Loucy (cell line): ENCODE data around the gene TTLL7.

Experiments
- H2AFZ ChIP-seq: fragments of 200-600 bp; sonication (generic); 2 replicates; pipeline ENCODE4 v1.6.0; 2016; ENCODE audit warnings: antibody characterized with exemption, mild to moderate bottlenecking, low read length, moderate library complexity
- H3F3A ChIP-seq: fragments of 200-600 bp; 2 replicates; pipeline ENCODE4 v1.6.0; 2016; ENCODE audit warnings: antibody characterized with exemption, low read depth, mild to moderate bottlenecking
- H3K27me3 ChIP-seq: fragments of 200-600 bp; sonication (generic); 2 replicates; pipeline ENCODE4 v1.6.1; 2014; ENCODE audit warnings: low read length, mild to moderate bottlenecking; ENCODE audit not compliant: insufficient read depth, poor library complexity, severe bottlenecking
- H3K36me3 ChIP-seq: fragments of 200-600 bp; sonication (generic); 2 replicates; pipeline ENCODE4 v1.6.1; 2016; ENCODE audit warnings: low read length; ENCODE audit not compliant: insufficient read depth
- H3K4me1 ChIP-seq: fragments of 200-600 bp; sonication (generic); 2 replicates; pipeline ENCODE4 v1.5.1; 2014; ENCODE audit warnings: low read length, mild to moderate bottlenecking; ENCODE audit not compliant: insufficient read depth, poor library complexity, severe bottlenecking
- H3K4me2 ChIP-seq: fragments of 200-600 bp; sonication (generic); 2 replicates; pipeline ENCODE4 v1.6.0; 2014; ENCODE audit warnings: antibody characterized with exemption, low read length, low read depth, mild to moderate bottlenecking; ENCODE audit not compliant: poor library complexity, severe bottlenecking
- H3K4me3 ChIP-seq: fragments of 200-600 bp; sonication (generic); 2 replicates; pipeline ENCODE4 v1.5.1; 2014; ENCODE audit warnings: low read length, mild to moderate bottlenecking, mixed read lengths; ENCODE audit not compliant: poor library complexity, severe bottlenecking
- H3K79me2 ChIP-seq: fragments of 200-600 bp; sonication (generic); 2 replicates; pipeline ENCODE4 v1.6.1; 2014; ENCODE audit warnings: low read length; ENCODE audit not compliant: insufficient read depth
- H3K9ac ChIP-seq: fragments of 200-600 bp; sonication (generic); 2 replicates; pipeline ENCODE4 v1.6.0; 2014; ENCODE audit warnings: mild to moderate bottlenecking, low read depth, low read length, moderate library complexity; ENCODE audit not compliant: poor library complexity, severe bottlenecking
- H3K9me2 ChIP-seq: fragments of 200-600 bp; sonication (generic); replicated peaks from 2 replicates; pipeline ENCODE4 v1.6.1; 2016; ENCODE audit warnings: low read depth, low read length, mixed read lengths
- H3K9me3 ChIP-seq: fragments of 200-600 bp; sonication (generic); 2 replicates; pipeline ENCODE4 v1.6.1; 2014; ENCODE audit warnings: mild to moderate bottlenecking, antibody characterized with exemption, low read length, low read depth; ENCODE audit not compliant: insufficient read depth
- H4K20me1 ChIP-seq: fragments of 200-600 bp; sonication (generic); 2 replicates; pipeline ENCODE4 v1.6.0; 2014; ENCODE audit warnings: antibody characterized with exemption, low read length, mild to moderate bottlenecking; ENCODE audit not compliant: insufficient read depth, poor library complexity, severe bottlenecking
- EZH2phosphoT487 ChIP-seq: fragments of 200-600 bp; IDR thresholded peaks from 2 replicates; pipeline ENCODE4 v1.6.1; 2018; ENCODE audit warnings: antibody characterized with exemption, mild to moderate bottlenecking, moderate library complexity, borderline replicate concordance
- TF ChIP-seq, protein P1 (sequence below): fragments of 200-600 bp; sonication (generic); conservative IDR thresholded peaks from 2 replicates; pipeline ENCODE4 v1.5.1; 2014; ENCODE audit warnings: mild to moderate bottlenecking, antibody characterized with exemption, low read length

Gene TTLL7

DNA sequence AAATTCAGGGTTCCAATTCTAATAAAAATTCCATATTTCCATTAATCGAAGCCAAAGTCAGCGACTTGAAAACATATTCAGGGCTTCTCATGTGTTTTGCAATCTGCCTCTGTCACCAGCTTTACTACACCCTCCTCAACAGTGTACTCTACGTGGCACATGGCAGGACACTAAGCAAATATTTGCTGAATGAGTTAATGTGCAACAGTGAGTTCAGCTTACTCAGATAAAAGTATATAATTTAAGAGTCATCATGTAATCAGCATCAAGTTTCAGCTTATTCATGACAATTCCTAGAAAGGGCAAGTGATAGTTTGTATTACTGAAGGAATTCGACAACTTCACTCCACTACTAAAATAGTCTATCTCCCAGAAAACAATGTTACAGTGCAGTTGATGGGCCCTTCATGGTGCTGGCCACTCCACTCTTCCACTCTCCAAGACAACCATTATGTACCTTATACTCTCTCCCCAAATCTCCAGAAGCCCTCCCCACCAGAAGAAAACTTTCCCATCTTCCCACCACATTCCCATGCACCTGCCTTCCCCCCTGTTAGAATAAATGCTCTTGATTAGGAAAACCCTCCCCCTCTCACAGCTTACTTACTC lies 97.3 kb downstream of the TTLL7 start:
- Histone ChIP-seq H3K9ac (no peak overlapping the region), H3K4me1 (no peaks in the 10 kb centered on the region), H3K79me2 (no peaks in the 10 kb centered on the region), H2AFZ (no peak overlapping the region), H3K4me2 (no peak overlapping the region), H3F3A (no peaks in the 10 kb centered on the region), H3K9me2 (no peaks in the 10 kb centered on the region), H4K20me1 (no peaks in the 10 kb centered on the region), H3K4me3 (no peak overlapping the region), H3K9me3 (no peaks in the 10 kb centered on the region), H3K27me3 (no peaks in the 10 kb centered on the region), H3K36me3 (no peaks in the 10 kb centered on the region)
- TF ChIP-seq EZH2phosphoT487: no peak
- TF ChIP-seq, protein P1, sequence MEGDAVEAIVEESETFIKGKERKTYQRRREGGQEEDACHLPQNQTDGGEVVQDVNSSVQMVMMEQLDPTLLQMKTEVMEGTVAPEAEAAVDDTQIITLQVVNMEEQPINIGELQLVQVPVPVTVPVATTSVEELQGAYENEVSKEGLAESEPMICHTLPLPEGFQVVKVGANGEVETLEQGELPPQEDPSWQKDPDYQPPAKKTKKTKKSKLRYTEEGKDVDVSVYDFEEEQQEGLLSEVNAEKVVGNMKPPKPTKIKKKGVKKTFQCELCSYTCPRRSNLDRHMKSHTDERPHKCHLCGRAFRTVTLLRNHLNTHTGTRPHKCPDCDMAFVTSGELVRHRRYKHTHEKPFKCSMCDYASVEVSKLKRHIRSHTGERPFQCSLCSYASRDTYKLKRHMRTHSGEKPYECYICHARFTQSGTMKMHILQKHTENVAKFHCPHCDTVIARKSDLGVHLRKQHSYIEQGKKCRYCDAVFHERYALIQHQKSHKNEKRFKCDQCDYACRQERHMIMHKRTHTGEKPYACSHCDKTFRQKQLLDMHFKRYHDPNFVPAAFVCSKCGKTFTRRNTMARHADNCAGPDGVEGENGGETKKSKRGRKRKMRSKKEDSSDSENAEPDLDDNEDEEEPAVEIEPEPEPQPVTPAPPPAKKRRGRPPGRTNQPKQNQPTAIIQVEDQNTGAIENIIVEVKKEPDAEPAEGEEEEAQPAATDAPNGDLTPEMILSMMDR: no peak

DNA sequence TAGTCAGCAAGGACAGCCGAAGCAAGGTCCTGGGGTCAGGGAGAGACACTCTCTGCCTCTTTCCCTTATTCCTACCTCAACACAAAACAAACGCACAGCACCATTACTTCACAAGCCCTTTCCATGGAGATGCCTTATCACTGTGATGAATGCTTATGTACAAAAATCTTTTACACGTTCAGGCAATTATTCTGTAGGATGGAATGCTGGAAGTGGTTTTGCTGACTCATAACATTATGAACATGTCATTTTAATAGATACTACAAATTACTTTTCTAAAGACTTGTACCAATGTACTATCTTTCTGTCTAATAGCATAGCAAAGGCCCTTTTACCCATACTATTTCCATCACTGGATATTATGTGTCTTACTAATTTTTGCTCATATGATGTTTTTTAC lies 98.4 kb downstream of the TTLL7 start:
- no peaks in the 10 kb centered on the region for H3K9me3 ChIP-seq
- H3K4me3 ChIP-seq: no peak overlapping the region
- no peaks in the 10 kb centered on the region for H3K79me2 ChIP-seq
- no peak overlapping the region for H2AFZ ChIP-seq
- H3K9me2 ChIP-seq: no peaks in the 10 kb centered on the region
- H3K9ac ChIP-seq: no peak overlapping the region
- TF ChIP-seq, protein P1: no peak
- no peak for TF ChIP-seq EZH2phosphoT487
- H3K4me2 ChIP-seq: no peak overlapping the region
- no peaks in the 10 kb centered on the region for H3K36me3 ChIP-seq
- no peaks in the 10 kb centered on the region for H3K4me1 ChIP-seq
- H3F3A ChIP-seq: no peaks in the 10 kb centered on the region
- H4K20me1 ChIP-seq: no peaks in the 10 kb centered on the region
- H3K27me3 ChIP-seq: no peaks in the 10 kb centered on the region

DNA sequence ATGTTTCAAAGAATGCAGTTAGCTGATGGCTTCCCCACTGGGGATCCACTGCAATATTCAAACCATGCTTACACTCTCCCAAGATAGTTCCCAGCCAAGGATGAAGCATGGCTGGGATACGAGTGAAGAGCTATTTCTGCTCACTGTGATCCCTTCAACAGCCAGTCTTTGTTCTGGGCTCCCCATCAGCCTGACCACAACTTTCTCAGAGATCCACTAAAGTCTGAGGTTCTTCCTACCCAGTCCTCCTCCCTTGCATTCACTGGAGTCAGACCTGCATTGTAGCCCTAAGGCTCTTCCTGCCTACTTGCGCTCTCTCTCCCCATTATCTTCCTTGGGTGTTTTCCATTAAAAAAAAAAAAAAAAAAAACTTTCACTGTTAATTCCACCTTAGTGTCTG lies 101.4 kb downstream of the TTLL7 start:
- TF ChIP-seq, protein P1: no peak
- TF ChIP-seq EZH2phosphoT487: no peak
- H2AFZ ChIP-seq: no peak overlapping the region
- H3K27me3 ChIP-seq: no peaks in the 10 kb centered on the region
- H3K4me1 ChIP-seq: no peaks in the 10 kb centered on the region
- no peak overlapping the region for H3K9ac ChIP-seq
- H3K4me3 ChIP-seq: no peak overlapping the region
- no peak overlapping the region for H3K4me2 ChIP-seq
- H3K9me3 ChIP-seq: no peaks in the 10 kb centered on the region
- no peaks in the 10 kb centered on the region for H3F3A ChIP-seq
- H3K9me2 ChIP-seq: no peaks in the 10 kb centered on the region
- no peaks in the 10 kb centered on the region for H4K20me1 ChIP-seq
- H3K36me3 ChIP-seq: no peaks in the 10 kb centered on the region
- no peaks in the 10 kb centered on the region for H3K79me2 ChIP-seq
